ENCODE measurements around the gene COG1.

- TF ChIP-seq, protein P1, sequence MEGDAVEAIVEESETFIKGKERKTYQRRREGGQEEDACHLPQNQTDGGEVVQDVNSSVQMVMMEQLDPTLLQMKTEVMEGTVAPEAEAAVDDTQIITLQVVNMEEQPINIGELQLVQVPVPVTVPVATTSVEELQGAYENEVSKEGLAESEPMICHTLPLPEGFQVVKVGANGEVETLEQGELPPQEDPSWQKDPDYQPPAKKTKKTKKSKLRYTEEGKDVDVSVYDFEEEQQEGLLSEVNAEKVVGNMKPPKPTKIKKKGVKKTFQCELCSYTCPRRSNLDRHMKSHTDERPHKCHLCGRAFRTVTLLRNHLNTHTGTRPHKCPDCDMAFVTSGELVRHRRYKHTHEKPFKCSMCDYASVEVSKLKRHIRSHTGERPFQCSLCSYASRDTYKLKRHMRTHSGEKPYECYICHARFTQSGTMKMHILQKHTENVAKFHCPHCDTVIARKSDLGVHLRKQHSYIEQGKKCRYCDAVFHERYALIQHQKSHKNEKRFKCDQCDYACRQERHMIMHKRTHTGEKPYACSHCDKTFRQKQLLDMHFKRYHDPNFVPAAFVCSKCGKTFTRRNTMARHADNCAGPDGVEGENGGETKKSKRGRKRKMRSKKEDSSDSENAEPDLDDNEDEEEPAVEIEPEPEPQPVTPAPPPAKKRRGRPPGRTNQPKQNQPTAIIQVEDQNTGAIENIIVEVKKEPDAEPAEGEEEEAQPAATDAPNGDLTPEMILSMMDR (IDR thresholded peaks at IDR 0.05; ENCODE audit: extremely low read depth in 1 of 2, insufficient read depth in 1 of 2, low read depth in 1 of 2, low read length in 2 of 2) = no peak
- TF ChIP-seq POLR2A (IDR thresholded peaks at IDR 0.05; ENCODE audit: low read depth, low read length) (no peak), EZH2 (IDR thresholded peaks at IDR 0.05; ENCODE audit: borderline replicate concordance, low read depth, low read length, severe bottlenecking) (no peak), POLR2AphosphoS5 (IDR thresholded peaks at IDR 0.05; ENCODE audit: insufficient read depth, low read depth, low read length) (no peak), MAX (IDR thresholded peaks at IDR 0.05; ENCODE audit: insufficient read depth, insufficient read length) (no peak)
Measured at GRCh38 chr17:73182616-73183310, 10.1 kb upstream of the COG1 start.

All from endothelial cell of umbilical vein (primary cell).